Umbilical cord (tissue), 2 donors: Measurements from ENCODE around the gene AMOTL1. TPM values are rescaled to one million over a fixed set of nuclear protein-coding genes. Genes with fewer than 3 reads are reported as not detected.
A peak's percentile ranks its signal among the peaks of the same experiment; 100 is the strongest.

ENCODE experiments used
- DNase-seq: peaks from one replicate; pipeline ENCODE4 v3.0.0-alpha.2; 2015; ENCODE audit warnings: low spot score
- total RNA-seq: library from RNA; depleted of rRNA; stranded (reverse); fragments of >200 nt; gene quantifications from one replicate; pipeline ENCODE4 v1.2.3, GENCODE V29; 2014; ENCODE audit warnings: low replicate concordance; ENCODE audit not compliant: insufficient read depth

AMOTL1 gene, protein sequence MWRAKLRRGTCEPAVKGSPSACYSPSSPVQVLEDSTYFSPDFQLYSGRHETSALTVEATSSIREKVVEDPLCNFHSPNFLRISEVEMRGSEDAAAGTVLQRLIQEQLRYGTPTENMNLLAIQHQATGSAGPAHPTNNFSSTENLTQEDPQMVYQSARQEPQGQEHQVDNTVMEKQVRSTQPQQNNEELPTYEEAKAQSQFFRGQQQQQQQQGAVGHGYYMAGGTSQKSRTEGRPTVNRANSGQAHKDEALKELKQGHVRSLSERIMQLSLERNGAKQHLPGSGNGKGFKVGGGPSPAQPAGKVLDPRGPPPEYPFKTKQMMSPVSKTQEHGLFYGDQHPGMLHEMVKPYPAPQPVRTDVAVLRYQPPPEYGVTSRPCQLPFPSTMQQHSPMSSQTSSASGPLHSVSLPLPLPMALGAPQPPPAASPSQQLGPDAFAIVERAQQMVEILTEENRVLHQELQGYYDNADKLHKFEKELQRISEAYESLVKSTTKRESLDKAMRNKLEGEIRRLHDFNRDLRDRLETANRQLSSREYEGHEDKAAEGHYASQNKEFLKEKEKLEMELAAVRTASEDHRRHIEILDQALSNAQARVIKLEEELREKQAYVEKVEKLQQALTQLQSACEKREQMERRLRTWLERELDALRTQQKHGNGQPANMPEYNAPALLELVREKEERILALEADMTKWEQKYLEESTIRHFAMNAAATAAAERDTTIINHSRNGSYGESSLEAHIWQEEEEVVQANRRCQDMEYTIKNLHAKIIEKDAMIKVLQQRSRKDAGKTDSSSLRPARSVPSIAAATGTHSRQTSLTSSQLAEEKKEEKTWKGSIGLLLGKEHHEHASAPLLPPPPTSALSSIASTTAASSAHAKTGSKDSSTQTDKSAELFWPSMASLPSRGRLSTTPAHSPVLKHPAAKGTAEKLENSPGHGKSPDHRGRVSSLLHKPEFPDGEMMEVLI
- total RNA-seq, result 53.0 TPM

GRCh38 chr11:94767701-94768601, at the start of gene AMOTL1:
AMOTL1 (plus strand) TSS chr11:94768356; CDS start chr11:94768512, 156 bp downstream.
- DNase-seq, result peak; percentile 97

DNA sequence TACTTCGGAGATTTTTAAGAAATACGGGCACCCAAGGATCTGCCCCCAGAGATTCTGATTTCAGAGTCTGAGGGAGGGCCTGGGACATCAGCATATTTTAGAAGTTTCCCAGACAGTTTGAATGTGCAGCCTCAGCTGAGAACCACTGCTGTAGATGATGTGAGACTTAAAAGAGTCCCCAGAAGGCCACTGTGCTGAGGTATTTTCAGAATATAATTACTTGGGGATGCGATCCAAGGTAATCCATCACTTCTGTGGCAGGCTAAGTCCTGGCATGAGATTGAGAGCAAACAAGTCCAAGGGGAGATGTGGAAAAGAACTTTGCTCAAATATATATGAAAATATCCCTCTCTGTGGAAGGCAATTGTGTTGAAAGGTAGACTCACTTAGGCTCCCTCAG, 48.3 kb upstream of the AMOTL1 start:
- DNase-seq, result no peak

GRCh38 chr11:94721565-94722292, 46.4 kb upstream of the AMOTL1 start:
- DNase-seq, result no peak

- DNase-seq, result peak; percentile 67
These were observed 45.4 kb upstream of the AMOTL1 start for GRCh38 chr11:94722735-94723134.

DNA sequence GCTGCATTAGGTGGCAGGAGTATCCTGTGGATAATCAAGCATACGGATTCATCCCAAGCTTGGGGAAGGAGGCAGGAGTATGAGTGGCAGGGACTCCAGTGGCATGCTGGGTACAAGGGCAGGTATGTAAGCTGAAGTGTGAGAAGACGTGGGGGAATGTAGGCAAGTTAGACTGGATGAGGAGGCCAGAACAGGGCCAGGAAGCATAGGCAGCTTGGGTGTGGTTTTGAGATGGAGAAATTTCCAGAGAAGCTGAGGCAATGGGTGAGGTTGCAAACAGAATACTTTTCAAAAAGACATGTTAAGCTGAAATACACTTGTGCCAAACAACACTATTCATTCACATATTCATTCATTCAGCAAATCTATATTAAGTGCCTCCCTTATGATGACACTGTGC, 43.1 kb upstream of the AMOTL1 start:
- DNase-seq, result no peak

DNA sequence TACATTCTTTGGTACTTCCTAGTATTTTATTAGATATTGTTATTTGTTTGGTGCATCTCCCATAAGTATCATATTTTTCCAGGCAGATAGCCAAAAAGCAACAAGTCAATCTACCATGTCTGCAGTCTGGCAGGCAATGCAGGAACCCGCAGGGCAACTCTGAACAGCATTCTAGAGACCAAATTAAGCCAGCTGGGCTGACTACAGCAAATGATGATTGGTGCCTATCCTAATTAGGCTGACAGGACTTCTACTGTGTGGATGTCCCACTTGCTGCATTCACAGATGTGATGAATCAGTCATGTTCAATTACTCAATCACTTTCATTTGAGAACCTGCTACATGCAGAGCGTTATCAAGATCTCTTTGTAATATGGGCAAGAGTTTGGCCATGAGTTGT, 40.3 kb upstream of the AMOTL1 start:
- DNase-seq, result no peak

GRCh38 chr11:94728541-94728940, 39.6 kb upstream of the AMOTL1 start:
- no peak for DNase-seq

- no peak for DNase-seq
These were observed 39.0 kb upstream of the AMOTL1 start for GRCh38 chr11:94728966-94729751.

GRCh38 chr11:94730153-94730552, 38.0 kb upstream of the AMOTL1 start:
- no peak for DNase-seq

- peak; percentile 60 for DNase-seq
These were observed 36.1 kb upstream of the AMOTL1 start for GRCh38 chr11:94731880-94732601.

- peak; percentile 28 for DNase-seq
These were observed 35.4 kb upstream of the AMOTL1 start for GRCh38 chr11:94732617-94733281.

GRCh38 chr11:94734563-94735275, 33.4 kb upstream of the AMOTL1 start:
- DNase-seq, result no peak

DNA sequence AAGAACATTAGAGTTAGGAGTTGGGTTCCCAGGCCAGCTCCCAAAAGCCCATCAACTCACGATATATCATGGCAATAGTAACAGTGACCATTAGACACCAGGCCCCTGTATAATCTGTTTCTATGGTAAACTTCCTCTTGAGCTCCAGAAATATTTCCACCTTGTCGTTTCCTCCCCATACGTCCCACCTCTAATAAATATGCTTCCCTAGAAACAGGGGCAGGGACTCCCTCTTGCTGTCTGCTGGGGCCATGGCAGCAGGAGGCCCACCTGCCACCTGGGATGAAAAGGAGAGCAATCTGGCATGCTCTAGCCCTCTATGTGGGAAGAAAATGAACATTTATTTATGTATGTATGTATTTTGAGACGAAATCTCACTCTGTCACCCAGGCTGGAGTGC, 32.2 kb upstream of the AMOTL1 start:
- no peak for DNase-seq

DNA sequence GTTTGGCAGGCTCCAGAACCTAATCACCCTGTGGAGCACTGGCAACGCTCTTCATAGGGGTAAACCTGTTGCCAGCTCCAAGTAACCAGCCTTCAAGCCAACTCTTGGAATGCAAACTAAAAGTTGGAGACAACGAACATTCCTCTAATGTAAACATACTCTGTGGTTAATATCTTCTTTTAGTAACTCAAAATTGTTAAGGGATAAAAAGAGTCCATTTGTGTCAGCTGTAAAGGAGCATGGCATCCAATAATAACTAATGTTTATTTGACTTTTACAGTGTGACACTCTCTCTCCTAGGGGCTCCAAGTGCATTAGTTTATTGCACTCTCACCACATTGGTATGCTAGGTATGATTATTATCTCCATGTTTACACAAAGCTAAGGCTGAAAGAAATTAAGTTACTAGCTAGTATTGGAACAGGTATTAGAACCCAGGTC, 31.0 kb upstream of the AMOTL1 start:
- peak; percentile 21 for DNase-seq

- DNase-seq, result no peak
These were observed 29.4 kb upstream of the AMOTL1 start for GRCh38 chr11:94738746-94739145.

GRCh38 chr11:94739331-94739730, 28.8 kb upstream of the AMOTL1 start:
- no peak for DNase-seq

DNA sequence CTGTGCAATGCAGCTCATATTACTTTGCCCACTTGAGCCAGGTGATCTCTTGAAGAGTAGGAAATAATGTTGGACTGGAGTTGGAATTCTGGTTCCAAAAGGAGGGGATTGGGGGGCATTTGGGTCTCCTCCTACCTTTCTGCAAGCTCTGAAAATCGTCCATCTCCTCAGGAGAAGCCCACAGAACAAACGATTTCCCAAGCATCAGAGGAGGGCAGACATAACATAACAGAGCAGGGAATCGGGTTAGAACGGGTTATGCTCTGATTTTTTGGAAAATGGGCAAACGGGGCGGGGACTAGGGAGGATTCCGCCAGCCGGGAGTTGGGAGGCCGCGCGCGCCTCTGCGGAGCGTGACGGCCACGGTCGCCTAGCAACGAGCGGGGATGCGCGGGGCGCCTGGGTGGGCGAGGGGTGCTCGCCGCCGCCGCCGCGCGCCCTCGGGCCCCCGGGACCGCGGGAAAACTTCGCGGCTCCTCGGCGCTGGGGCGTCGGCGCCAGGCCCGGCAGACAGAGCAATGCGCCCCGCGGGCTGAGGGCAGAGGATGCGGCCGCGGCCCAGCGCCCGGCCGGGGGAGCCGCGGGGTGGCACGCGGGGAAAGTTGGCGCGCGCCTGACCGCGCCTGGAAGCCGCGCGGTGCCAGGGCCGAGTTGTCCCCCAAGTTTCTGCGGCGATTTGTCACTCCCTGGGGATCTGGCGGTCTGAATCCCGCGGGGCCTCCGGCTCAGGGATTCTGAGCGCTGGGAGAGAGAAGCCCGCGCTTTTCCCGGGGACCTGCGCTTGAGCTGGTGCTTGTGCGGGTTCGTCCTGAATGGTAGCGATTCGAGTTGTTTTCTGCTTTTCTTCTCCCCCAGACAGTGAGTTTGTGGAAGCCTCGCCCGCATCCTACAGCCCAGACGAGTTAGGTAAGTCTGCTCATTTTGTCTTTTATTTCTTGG, 27.8 kb upstream of the AMOTL1 start:
- DNase-seq, result peak; percentile 72
